ENCODE data around the gene DLL1. TPM values are rescaled to one million over a fixed set of nuclear protein-coding genes. Genes with fewer than 3 reads are reported as not detected.

DLL1 gene
- polyA plus RNA-seq, 1 experiment = 0.06 TPM

DNA sequence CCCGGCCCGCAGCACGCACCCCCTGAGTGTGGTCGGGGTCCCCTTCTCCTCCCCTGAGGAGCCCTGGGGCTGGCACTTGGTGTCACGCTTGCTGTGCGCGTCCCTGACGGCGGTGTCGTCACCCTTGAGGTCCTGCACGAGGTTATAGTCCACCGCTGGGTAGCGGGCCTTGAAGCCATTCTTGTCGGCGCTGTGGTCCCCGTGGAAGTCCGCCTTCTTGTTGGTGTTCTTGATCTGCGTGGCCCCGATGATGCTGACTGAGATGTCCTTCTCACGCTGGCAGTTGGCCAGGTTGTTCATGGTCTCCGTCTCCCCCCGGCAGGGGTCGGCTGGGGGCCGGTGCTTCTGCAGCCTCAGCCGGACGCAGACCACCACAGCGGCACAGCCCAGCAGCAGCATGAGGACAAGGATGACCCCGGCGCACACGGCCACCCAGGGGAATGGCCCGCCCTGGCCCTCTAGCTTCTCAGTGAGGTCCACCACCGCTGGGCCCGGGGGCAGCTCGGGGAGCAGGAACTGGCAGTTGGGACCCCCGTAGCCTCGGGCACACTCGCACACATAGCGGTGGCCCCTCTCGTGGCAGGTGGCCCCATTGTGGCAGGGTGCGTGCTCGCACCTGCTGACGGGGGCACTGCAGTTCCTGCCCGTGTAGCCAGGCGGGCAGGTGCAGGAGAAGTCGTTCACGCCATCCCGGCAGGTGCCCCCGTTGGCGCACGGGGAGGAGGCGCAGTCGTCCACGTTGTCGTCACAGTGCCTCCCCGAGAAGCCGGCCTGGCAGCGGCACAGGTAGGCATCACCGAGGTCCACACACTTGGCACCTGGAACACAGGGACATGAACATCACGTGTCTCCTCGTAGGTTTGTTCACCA lies 7.4 kb downstream of the DLL1 start:
- Histone ChIP-seq H3K4me3 (ENCODE audit: low read depth, low read length) (no peak overlapping the region), H3K27ac (ENCODE audit: low read depth, low read length) (no peak overlapping the region), H3K9me3 (ENCODE audit: control insufficient read depth, insufficient read depth, low read length) (peaks cover 5% of the 10 kb centered on the region; the same call in 1 of the 2 replicates), H3K27me3 (ENCODE audit: control insufficient read depth, insufficient read depth, low read length) (peaks cover 40% of the 10 kb centered on the region)
- CTCF ChIA-PET = no interaction called here
- POLR2A ChIA-PET = no interaction called here
- TF ChIP-seq, protein P1, sequence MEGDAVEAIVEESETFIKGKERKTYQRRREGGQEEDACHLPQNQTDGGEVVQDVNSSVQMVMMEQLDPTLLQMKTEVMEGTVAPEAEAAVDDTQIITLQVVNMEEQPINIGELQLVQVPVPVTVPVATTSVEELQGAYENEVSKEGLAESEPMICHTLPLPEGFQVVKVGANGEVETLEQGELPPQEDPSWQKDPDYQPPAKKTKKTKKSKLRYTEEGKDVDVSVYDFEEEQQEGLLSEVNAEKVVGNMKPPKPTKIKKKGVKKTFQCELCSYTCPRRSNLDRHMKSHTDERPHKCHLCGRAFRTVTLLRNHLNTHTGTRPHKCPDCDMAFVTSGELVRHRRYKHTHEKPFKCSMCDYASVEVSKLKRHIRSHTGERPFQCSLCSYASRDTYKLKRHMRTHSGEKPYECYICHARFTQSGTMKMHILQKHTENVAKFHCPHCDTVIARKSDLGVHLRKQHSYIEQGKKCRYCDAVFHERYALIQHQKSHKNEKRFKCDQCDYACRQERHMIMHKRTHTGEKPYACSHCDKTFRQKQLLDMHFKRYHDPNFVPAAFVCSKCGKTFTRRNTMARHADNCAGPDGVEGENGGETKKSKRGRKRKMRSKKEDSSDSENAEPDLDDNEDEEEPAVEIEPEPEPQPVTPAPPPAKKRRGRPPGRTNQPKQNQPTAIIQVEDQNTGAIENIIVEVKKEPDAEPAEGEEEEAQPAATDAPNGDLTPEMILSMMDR (IDR thresholded peaks at IDR 0.05; ENCODE audit: low read depth, low read length) = no peak
- DNase-seq (ENCODE audit: low read depth, low spot score) = no peak

DNA sequence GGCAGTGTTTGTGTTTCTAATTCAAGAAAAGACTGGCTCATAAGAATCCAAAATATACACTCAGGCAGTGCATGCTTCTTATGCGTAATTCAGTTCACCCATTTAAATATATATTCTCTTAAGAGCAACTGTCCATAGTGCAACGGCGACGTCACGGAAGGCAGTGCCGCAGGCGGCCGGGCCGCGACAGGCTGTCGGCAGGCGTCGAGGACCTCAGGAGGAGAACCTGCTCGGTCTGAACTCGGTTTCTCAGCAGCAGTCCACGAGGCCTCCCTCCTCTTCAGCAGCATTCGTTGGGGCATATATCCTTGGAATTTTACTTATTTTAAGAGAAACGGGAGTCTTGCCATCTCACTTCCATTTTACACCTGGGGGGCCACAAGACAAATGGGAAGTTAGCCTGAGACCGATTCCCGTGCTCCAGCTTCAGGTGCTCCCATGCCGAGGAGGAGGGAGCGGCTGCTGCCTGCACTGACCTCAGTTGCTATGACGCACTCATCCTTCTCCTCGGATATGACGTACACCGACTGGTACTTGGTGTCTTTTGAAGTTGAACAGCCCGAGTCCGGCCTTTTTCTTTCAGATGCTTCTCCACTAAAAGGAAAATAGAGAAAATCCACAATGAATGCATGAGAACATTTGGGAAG lies 8.2 kb downstream of the DLL1 start:
- peaks cover 5% of the 10 kb centered on the region; the same call in 1 of the 2 replicates for H3K9me3 ChIP-seq (ENCODE audit: control insufficient read depth, insufficient read depth, low read length)
- H3K4me3 ChIP-seq (ENCODE audit: low read depth, low read length) = no peak overlapping the region
- POLR2A ChIA-PET = no interaction called here
- H3K27me3 ChIP-seq (ENCODE audit: control insufficient read depth, insufficient read depth, low read length) = peaks cover 32% of the 10 kb centered on the region
- no peak overlapping the region for H3K27ac ChIP-seq (ENCODE audit: low read depth, low read length)
- DNase-seq (ENCODE audit: low read depth, low spot score) = no peak
- TF ChIP-seq, protein P1 (IDR thresholded peaks at IDR 0.05; ENCODE audit: low read depth, low read length) = no peak
- CTCF ChIA-PET = no interaction called here

GRCh38 chr6:170281331-170282292 lies 9.3 kb downstream of the DLL1 start:
- no peak overlapping the region for H3K27ac ChIP-seq (ENCODE audit: low read depth, low read length)
- peaks cover 25% of the 10 kb centered on the region for H3K27me3 ChIP-seq (ENCODE audit: control insufficient read depth, insufficient read depth, low read length)
- CTCF ChIA-PET = no interaction called here
- H3K9me3 ChIP-seq (ENCODE audit: control insufficient read depth, insufficient read depth, low read length) = peaks cover 5% of the 10 kb centered on the region; the same call in 1 of the 2 replicates
- no peak overlapping the region for H3K4me3 ChIP-seq (ENCODE audit: low read depth, low read length)
- POLR2A ChIA-PET = no interaction called here
- DNase-seq (ENCODE audit: low read depth, low spot score) = no peak
- TF ChIP-seq, protein P1 (IDR thresholded peaks at IDR 0.05; ENCODE audit: low read depth, low read length) = no peak

DNA sequence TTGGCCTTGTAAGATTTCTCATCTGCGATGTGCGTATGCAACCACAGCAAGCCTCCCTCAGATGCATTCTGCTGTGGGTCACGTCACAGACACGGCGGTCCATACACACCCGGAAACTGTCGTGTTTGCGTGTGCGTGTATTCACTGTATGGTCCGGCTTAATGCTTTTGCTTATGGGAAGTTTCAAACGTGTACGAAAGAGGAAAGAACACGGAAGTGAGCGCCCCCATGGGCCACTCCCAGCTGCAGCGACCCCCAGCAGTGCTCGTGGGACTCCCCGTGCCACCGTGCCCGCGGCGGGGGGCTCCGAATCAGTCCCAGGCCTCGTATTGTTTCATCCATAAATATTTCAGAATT lies 10.2 kb downstream of the DLL1 start:
- H3K27me3 ChIP-seq (ENCODE audit: control insufficient read depth, insufficient read depth, low read length) = peaks cover 20% of the 10 kb centered on the region
- ChIA-PET CTCF (no interaction called here), POLR2A (no interaction called here)
- no peak overlapping the region for H3K27ac ChIP-seq (ENCODE audit: low read depth, low read length)
- DNase-seq (ENCODE audit: low read depth, low spot score) = no peak
- TF ChIP-seq, protein P1 (IDR thresholded peaks at IDR 0.05; ENCODE audit: low read depth, low read length) = no peak
- H3K4me3 ChIP-seq (ENCODE audit: low read depth, low read length) = peak overlapping the region; percentile 48
- H3K9me3 ChIP-seq (ENCODE audit: control insufficient read depth, insufficient read depth, low read length) = peaks cover 5% of the 10 kb centered on the region; the same call in 1 of the 2 replicates
